Neural cell (in vitro differentiated cells): Measurements from ENCODE around the gene RNF26.
A peak's percentile ranks its signal among the peaks of the same experiment; 100 is the strongest.

Source experiments
- CTCF ChIP-seq: fragments of 450-650 bp; IDR thresholded peaks from 2 replicates; pipeline ENCODE4 v1.5.1; 2014; ENCODE audit warnings: antibody characterized with exemption, mild to moderate bottlenecking, moderate library complexity; ENCODE audit not compliant: poor library complexity, severe bottlenecking
- EP300 ChIP-seq: fragments of 450-650 bp; conservative IDR thresholded peaks from 2 replicates; pipeline ENCODE4 v1.6.1; 2014; ENCODE audit warnings: antibody characterized with exemption, mild to moderate bottlenecking, moderate library complexity; ENCODE audit not compliant: poor library complexity, severe bottlenecking
- EZH2 ChIP-seq: fragments of 200-600, 300-800 bp; shearing (Covaris generic), sonication (generic); IDR thresholded peaks from 2 replicates; pipeline ENCODE4 v1.6.1; 2014; ENCODE audit warnings: antibody characterized with exemption, low read length, borderline replicate concordance, mild to moderate bottlenecking; ENCODE audit not compliant: insufficient read depth, poor library complexity, severe bottlenecking
- POLR2AphosphoS5 ChIP-seq: IDR thresholded peaks from 2 replicates; pipeline ENCODE4 v1.6.1; 2012
- REST ChIP-seq: IDR thresholded peaks from 2 replicates; pipeline ENCODE4 v1.6.1; 2012; ENCODE audit warnings: borderline replicate concordance
- TAF1 ChIP-seq: IDR thresholded peaks from 2 replicates; pipeline ENCODE4 v1.6.1; 2012; ENCODE audit warnings: low read depth

- TF ChIP-seq CTCF (peak; percentile 100), POLR2AphosphoS5 (no peak), REST (no peak), EP300 (peak; percentile 72), TAF1 (peak; percentile 48), EZH2 (no peak)
Observed at GRCh38 chr11:119381181-119381988, 47.1 kb downstream of the RNF26 start, which contains the start of gene USP2.
